IPS-NIHi11 (cell line): ENCODE results near the gene RNFT2.

Experiments
- DNase-seq: peaks from one replicate; pipeline ENCODE4 v3.0.0; 2012; ENCODE audit warnings: mixed read lengths, low spot score

Gene RNFT2

DNA sequence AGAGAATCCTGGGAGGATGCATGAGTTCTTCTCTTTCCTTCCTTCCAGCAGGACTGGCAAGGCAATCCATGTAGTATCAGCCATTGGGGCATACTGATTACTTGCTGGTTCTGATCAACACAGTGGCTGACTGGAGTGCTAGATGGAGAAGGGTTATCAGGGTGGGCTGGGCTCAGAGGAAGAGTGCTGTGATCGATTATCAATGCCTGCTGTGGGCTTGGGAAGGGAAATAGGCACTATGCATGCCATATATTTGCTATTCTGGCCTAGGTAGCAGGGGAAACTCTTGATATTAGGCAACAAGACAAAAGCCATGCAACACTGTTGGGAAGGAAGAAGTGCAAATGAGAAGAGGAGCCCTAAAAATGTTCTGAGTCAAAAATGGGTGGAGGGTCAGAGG lies 97.4 kb downstream of the RNFT2 start:
- no peak for DNase-seq

DNA sequence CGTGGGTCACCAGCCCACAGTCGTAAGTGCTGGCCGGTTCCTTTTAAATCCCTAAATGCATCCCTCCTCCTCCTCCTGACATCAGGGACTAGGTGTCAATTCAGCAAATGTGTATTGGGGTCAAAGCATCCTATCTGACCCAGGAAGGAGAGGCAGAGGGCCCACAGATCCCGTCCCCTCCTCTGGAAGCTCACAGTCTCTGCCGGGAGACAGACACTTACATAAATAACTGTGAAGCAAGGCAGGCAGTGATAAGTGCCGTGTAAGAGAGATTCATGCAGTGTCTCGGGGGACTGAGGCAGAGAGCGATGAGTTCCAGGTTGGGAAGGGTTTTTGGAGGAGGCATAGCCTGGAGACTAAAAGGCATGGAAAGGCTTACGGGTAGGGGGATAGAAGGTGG lies 99.0 kb downstream of the RNFT2 start:
- no peak for DNase-seq

DNA sequence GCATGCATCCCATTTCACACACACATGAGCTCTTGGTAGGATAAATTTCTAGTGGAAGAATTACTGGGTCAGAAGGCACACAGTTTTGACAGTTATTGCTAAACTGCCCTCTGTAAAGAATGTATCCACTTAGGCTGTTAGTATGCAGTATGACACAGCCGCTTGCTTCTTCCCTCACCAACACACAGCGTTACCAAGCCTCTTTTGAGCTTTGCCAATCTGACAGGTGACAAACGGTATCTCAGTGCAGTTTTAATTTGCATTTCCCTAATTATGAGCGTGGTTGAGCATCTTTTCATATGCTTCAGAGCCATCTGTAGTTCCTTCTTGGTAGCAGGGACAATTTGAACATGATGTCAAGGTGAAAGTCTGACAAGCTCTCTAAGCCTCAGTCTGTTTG lies 100.2 kb downstream of the RNFT2 start:
- no peak for DNase-seq

DNA sequence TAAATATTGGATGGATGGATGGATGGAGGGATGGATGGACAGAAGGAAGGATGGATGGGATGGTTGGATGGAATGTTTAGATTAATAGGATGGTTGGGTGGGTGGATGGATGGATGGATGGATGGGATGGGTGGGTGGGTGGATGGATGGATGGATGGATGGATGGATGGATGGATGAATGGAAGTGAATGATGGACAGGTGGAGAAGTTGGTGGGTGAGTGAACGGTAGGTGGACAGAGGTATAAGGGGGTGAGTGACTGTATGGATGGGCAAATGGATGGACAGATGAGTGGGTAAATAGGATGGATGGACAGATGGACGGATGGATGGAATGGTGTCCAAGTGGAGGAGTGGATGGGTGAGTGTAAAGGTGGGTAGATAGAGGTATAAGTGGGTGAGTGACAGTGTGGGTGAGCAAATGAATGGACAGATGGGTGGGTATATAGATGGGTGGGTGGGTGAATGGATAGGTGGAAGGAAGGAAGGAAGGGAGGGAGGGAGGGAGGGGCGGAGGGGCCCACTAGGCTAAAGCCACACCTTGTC lies 101.2 kb downstream of the RNFT2 start:
- DNase-seq, result no peak

DNA sequence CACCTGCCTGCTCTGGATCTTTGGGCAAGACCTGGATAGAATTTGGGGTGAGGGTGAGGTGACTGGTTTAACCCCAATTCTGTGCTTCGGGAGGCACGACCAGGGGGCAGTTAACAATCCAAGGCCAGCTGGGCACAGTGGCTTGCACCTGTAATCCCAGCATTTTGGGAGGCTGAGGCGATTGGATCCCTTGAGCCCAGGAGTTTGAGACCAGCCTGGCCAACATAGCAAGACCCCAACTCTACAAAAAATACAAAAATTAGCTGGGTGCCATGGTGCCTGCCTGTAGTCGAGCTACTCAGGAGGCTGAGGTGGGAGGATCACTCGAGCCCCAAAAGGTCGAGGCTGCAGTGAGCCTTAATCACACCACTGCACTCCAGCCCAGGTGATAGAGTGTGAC lies 105.0 kb downstream of the RNFT2 start:
- DNase-seq, result no peak

DNA sequence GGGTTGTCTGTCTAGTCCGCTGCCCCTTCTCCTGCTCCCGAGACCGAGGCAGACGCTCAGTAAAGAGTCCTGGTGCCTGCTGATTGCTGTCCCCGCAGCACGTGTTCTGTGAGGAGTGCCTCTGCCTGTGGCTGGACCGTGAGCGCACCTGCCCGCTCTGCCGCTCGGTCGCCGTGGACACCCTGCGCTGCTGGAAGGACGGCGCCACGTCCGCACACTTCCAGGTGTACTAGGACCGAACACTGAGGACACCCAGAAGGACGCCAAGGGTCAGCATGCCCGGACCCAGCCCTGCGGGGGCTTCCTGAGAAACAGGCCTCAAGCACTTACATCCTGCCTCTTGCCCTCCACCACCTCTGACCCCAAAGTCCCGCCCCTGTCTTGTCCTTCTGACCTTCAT lies 111.1 kb downstream of the RNFT2 start:
- no peak for DNase-seq

DNA sequence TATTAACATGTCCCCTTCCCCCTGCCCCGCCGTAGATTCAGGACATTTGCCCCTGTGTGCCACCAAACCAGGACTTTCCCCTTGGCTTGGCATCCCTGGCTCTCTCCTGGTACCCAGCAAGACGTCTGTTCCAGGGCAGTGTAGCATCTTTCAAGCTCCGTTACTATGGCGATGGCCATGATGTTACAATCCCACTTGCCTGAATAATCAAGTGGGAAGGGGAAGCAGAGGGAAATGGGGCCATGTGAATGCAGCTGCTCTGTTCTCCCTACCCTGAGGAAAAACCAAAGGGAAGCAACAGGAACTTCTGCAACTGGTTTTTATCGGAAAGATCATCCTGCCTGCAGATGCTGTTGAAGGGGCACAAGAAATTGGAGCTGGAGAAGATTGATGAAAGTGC lies 114.2 kb downstream of the RNFT2 start:
- no peak for DNase-seq

DNA sequence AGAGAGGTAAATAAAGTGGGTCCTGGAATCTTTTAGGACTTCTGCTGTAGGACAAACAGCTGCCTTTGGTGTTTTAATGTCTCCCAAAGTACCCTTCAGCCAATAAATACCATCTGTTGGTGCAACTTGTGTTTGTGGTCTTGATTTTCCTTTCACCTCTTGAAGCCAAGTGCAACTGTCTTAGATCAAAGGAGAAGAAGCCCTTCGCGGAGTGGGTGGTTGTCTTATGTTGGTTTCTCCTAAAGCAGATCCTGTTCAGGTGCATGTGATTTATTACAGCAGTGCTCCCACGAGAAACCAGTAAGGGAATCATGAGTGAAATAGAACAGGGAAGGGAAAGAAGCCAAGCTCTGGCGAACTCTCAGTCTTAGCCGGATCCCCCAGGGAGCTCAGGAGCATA lies 115.4 kb downstream of the RNFT2 start:
- no peak for DNase-seq

DNA sequence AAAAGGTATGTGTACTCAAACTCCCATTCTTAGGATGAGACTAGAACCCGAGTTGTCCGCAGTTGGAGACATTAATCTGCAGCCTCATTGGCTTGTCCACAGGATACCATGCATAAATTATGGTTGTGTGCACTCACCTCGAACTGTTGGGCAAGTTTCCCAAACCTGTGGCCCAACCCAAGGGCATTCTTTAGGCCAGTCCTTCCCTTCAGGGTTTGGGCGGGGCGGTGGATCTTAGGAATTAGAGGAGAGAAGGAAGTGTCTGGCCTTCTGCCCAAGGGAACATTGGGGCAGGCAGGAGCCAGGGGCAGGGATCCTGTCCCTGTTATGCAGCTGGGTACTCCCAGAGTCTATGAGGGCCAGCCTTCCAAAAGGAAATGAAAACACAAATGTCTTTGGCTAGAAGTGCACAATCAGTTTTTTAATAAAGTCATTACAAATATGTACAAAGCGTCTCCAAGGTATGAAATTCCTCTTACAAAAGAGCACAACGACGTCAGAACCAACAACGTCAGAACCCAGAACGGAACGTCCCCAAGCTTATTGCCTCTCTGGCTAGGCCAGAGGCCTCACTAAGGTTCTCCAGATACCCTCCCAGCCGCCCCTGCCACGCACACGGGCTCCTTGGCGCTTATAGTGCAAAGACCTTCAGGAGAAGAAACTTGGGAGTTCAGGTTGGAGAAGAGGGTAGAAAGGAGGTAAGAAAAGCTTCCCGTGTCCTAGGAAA lies 117.8 kb downstream of the RNFT2 start:
- peak; percentile 48 for DNase-seq

DNA sequence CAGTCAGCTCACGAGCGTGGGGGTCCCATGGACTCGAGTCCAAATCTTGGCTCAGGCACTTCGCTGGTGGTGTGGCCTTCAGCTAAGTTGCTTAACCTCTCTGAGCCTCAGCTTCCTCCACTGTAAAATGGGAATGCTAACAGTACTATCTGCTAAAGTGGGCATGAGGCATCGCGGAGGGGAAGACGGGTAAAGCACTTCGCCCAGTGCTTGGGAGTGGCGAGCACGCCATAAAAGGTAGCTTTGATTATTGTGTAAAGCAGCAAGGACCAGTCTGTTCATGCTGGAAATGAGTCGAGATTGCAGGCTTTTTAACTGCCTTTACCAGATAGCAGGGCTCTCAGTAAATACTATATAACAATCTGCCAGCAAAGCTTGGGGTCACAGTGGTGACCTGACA lies 118.6 kb downstream of the RNFT2 start:
- DNase-seq, result no peak

DNA sequence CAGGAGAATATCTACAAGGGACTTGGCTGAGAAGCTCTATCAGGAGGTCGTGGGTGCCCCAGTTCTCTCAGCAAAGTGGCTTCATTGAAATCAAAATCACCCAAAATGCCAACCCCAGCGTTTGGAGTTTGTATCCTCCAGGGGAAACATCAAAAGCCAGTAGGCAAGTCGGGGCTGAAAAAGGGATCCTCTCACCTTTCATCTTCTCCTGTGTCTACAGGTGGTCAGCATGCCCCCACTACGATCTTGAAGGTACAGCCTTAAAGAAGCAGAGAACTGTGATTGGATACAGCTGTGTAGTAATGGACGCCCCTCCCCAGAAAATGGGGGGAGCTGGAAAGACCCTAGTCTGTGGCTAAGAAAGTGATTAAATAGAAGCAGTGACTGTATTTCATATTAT lies 121.0 kb downstream of the RNFT2 start:
- no peak for DNase-seq

DNA sequence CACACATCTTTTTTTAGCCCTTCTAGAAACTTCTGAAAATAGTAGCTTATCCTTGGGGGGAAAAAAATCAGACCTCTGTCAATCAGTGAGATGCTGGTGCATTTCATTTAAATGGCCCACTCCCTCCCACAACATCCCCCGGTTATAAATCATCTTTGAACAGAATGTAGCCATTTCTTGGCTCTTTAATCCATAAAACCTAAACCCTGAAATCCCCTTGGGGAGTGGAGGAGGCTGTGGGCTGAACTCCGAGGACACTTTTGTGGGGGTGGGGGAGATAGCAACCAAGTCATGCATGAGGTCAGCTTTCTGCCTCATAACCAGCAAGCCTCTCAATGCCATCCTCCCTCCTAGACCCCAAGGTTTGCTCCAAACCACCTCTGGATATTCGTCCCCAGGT lies 122.1 kb downstream of the RNFT2 start:
- DNase-seq, result no peak

DNA sequence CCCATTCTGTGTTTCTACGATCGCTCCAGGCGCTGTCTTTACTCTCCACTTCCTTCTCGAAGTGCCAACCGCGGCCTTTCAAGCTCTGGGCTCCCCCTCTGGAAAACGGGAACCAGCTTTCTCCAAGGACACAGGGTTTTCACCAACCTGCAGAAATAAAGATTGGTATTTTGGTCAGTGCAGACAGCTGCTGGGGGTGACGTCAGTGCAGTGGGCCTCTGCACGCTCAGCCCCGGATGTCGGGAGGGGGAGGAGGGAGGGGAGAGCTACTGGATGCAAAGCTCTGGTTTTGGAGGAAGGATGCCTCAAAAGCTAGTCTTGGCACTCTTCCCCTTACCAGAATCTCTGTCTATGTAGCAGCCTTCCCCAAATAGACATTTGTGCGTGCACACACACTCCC lies 123.2 kb downstream of the RNFT2 start:
- DNase-seq, result peak; percentile 58

DNA sequence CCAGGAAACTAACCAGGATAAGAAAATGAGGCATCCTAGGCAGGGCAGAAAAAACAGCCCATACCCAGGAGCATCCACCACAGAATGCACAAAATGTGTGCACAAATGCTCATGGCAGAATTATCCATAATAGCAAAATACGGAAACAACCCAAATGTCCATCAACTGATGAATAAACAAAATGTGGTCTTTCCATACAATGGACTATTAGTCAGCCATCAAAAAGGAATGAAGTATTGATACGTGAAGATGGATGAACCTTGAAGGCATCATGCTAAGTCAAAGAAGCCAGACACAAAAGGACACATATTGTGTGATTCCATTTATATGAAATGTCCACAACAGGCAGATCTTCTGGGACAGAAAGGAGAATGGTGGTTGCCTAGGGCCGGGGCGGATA lies 124.1 kb downstream of the RNFT2 start:
- DNase-seq, result no peak

DNA sequence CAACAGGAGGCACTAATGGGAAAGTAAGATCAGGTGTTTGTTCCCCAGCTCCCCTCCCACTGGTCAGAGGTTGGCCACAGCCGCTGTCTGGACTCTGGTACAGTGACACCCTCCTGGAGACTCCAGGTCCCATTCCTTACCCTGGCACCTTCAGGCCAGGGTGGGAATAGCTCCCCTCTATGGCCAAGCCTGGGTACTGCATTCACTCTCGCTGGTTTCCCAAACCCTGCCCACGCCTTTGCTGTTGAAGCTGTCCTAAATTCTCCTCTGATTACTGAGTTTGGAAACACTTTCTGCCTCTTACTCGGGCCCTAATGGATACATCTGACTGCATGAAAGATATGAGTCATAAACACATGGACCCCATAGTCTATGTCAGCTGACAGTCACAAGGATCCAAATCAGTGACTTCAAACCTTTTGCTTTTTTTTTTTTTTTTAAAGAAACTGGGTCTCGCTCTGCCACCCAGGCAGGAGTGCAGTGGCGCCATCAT lies 125.2 kb downstream of the RNFT2 start:
- peak; percentile 70 for DNase-seq

DNA sequence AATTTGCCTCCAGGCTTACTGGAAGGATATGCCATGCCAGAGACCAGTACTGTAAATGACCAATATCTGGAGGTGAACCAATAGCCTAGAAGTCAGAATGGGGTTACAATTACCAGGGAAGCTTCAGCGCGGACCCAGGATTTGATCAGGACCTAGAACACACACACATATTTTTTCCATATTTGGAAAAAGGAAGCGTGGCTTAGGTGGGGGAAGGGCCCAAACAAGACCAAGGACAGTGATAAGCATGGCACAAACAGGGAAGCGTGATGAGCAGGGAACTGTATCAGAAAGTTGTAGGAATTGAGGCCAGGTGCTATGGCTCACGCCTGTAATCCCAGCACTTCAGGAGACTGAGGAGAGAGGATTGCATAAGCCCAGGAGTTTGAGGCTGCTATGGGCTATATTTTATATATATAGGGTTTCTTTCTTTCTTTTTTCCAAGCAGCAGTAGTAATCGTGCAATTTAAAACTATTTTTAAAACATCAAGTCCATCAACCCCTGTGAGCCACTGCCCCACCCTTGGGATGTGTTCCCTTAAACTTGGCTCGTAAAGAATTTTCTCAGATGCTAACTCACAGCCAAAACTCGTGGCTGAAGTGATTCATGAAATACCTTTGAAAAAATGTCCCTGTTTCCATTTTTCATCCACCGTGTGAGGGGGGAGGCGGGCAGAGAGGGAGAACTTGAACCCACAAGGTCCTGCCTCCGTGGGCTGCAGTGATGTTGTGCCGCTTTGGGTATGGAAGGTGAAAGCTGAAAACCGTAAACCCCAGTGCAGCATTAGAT lies 126.5 kb downstream of the RNFT2 start:
- no peak for DNase-seq

DNA sequence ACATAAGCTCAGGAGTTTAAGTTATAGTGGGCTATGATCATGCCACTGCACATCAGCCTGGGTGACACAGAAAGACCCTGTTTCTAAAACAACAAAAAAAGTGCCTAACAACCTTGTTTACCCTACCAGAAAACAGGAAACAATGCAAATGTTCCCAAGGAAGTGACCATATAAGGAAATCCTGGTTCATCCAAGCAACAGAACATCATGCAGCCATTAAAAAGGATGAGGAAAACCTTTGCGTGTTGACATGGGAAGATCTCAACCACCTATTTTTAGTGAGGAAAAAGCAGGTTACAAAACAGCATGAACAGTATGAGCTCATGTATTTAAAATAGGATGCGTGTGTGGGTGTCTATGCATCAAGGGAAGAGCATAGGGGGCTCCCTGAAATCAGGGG lies 129.4 kb downstream of the RNFT2 start:
- DNase-seq, result no peak

DNA sequence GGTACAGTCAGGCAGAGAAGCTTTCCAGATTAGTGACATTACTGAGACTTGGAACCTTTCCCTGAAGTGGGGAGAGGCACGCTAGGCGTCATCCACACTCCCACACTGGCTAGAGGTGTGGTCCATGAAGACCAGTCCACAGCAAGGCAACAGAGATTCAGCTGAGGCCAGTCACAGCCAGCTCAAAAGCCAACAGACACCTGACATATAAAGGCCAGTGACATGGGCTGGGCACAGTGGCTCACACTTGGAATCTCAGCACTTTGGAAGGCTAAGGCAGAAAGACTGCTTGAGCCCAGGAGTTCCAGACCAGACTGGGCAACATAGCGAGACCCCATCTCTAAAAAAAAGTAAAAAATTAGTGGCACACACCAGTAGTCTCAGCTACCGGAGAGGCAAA lies 132.2 kb downstream of the RNFT2 start:
- DNase-seq, result no peak

DNA sequence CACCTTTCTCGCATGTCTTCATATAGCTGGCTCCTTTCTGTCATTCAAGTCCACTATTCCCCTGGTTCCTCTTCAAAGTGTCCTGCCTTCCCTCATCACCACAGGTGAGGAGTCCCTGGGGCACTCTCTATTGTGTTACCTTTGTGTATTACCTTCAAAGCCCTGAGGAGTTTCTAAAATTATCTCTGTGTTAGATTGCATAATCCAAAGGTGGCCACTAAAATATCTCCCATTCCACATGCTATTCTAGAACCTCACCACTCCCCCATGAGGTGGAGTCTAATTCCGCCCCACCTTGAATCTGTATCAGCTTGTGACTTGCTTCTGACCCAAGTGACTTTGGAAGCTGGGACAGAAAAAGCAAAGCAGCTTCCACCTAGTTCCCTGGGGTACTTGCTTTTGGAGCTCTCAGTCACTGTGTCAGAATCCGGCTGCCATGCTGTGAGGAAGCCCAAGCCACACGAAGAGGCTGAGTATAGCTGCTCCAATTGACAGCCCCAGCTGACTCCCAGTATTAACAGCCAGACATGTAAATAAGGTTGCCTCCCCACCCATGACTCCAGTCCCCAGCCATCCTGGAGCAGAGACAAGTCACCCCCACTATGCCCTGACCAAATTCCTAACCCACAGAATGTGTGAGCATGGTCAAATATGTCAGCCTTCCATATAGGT lies 136.3 kb downstream of the RNFT2 start:
- no peak for DNase-seq

DNA sequence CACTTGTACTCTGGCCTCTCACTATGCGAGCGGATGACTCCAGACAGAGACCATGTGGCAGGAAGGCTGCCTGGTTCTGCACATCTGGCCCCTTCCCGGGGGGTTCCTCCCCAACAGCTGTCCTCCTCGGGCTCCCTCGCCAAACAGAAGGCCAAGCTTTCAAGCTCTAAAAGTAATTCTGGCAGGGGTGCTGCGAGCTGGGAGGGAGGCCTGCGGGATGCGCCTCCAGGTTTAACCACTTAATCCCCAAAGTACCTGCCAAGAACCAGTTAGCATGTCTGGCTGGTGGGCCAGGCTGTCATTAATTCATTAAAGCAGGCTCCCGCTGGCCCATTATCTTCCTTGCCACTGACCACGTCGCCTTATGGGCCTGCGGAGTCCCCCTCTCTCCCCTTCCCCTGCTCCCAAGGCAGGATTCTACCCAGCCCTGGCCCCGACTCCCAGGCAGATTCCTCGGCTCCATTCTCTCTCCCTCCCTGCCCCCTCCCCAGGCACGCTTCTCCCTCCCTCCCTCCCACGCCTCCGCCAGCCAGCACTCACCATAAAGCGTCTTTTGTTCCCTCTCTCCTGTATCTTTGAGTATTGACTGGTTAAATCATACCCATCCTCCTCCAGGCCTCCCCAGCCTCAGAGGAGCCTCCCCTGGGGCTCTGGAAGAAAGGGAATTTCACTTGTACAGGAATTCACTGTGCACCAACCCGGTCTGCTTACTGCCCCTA lies 138.2 kb downstream of the RNFT2 start:
- DNase-seq, result peak; percentile 58

DNA sequence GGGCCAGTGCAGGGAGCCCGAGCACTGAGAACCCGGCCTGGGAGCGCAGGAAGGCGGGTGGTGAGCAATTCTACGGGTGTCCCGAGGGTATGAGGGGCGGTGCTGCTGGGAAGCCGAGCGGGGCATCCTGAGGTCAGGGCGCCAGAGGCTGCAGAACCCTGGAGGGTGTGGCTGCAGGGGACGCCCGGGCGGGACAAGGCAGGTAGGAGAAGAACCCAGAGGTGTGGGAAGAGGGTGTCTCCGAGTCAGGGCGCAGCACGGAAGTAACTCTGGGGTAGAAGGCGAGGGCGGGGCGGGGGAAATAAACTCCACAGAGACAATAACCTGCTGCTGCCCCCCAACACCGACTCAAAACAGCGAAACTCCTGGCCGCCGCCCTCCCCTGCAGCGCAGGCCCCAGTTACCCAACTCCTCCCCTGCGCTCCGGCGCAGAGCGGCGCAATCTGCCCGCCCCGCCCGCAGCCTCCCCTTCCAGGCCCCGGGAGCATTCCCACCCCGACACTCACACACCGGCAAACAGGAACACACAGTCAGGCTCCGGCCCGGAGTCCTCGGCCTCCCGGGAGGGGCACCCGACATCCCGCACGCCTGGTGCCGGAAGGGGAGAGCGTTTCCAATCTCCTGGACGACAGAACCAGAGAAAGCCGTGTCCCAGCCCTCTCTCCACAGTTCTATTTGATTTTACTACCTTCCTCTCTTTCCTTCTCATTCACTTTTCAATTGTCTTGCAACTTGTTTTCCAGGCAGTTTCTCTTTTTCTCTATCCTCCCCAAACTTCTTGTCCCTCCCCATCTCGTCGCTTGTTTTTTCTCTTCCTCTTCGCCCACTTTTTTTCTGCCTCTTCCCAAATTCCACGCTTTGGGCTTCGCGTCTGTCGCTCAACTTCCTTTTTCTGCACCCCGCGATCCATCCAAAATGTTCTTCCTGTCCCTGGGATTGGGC lies 140.7 kb downstream of the RNFT2 start:
- peak; percentile 60 for DNase-seq
